ENCODE data around the gene TRIM37.

DNA sequence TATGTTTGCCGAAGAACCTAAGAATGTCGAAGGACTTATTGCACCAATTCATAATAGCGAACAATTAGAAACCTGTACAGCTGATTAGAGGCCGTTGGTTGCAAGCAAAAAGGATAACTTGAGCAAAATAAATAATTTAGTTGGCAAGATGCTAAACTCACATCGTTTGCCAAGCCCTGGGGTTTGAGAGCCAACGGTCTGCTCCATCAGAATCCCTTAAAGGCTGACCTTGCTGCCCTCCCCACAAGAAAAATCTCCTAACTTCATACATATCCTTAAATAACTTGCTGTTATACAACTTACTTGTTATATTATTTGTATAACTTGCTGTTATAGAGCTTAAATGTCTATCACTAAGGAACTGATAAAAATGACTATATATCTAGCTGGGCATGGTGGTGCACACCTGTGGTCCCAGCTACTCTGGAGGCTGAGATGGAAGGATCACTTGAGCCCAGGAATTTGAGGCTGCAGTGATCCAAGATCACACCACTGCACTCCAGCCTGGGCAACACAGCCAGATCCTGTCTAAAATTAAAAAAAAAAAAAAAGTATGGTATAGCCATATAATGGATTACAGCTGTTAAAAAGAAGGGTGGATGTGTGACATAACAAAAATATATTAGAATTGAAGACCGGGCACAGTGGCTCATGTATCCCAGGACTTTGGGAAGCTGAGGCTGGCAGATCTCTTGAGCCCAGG lies 1.9 kb upstream of the TRIM37 start:
- TF ChIP-seq, protein P1, sequence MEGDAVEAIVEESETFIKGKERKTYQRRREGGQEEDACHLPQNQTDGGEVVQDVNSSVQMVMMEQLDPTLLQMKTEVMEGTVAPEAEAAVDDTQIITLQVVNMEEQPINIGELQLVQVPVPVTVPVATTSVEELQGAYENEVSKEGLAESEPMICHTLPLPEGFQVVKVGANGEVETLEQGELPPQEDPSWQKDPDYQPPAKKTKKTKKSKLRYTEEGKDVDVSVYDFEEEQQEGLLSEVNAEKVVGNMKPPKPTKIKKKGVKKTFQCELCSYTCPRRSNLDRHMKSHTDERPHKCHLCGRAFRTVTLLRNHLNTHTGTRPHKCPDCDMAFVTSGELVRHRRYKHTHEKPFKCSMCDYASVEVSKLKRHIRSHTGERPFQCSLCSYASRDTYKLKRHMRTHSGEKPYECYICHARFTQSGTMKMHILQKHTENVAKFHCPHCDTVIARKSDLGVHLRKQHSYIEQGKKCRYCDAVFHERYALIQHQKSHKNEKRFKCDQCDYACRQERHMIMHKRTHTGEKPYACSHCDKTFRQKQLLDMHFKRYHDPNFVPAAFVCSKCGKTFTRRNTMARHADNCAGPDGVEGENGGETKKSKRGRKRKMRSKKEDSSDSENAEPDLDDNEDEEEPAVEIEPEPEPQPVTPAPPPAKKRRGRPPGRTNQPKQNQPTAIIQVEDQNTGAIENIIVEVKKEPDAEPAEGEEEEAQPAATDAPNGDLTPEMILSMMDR (IDR thresholded peaks at IDR 0.05; ENCODE audit: insufficient read depth, low read length, poor library complexity, severe bottlenecking), result no peak
- no peak for TF ChIP-seq EZH2phosphoT487 (conservative IDR thresholded peaks at IDR 0.05; ENCODE audit: low read length)

Measured in SU-DHL-6 (cell line).